HepG2 (cell line): ENCODE data around the gene CSNK2B. TPM values are rescaled to one million over a fixed set of nuclear protein-coding genes. Genes with fewer than 3 reads are reported as not detected.
A peak's percentile ranks its signal among the peaks of the same experiment; 100 is the strongest.

ENCODE experiments used
- BORCS8-MEF2B ChIP-seq: sonication (generic); formaldehyde crosslinking; IDR thresholded peaks from 2 replicates; pipeline ENCODE4 v1.8.0; 2022; ENCODE audit warnings: mild to moderate bottlenecking, missing genetic modification reagents
- CENPT ChIP-seq: sonication (generic); formaldehyde crosslinking; IDR thresholded peaks from 2 replicates; pipeline ENCODE4 v1.8.0; 2022; ENCODE audit warnings: low read depth, mild to moderate bottlenecking, moderate library complexity, missing genetic modification reagents
- HDAC6 ChIP-seq: fragments of 200-600 bp; sonication (generic); IDR thresholded peaks from 2 replicates; pipeline ENCODE4 v1.7.0; 2017; ENCODE audit warnings: mild to moderate bottlenecking, antibody characterized with exemption, low read length, low read depth
- YY1 ChIP-seq: IDR thresholded peaks from 2 replicates; pipeline ENCODE4 v1.6.1; 2011; ENCODE audit warnings: low read length, low read depth, moderate library complexity, mild to moderate bottlenecking; ENCODE audit not compliant: insufficient read depth, insufficient replicate concordance
- ZNF335 ChIP-seq: sonication (generic); formaldehyde crosslinking; IDR thresholded peaks from 2 replicates; pipeline ENCODE4 v1.4.0; 2020; ENCODE audit warnings: missing genetic modification reagents
- ZNF75D ChIP-seq: sonication (generic); formaldehyde crosslinking; IDR thresholded peaks from 2 replicates; pipeline ENCODE4 v1.8.1; 2023; ENCODE audit warnings: missing genetic modification reagents, mild to moderate bottlenecking, borderline replicate concordance
- ZNF788 ChIP-seq: sonication (generic); formaldehyde crosslinking; IDR thresholded peaks from 2 replicates; pipeline ENCODE4 v1.5.0; 2020; ENCODE audit warnings: mild to moderate bottlenecking, missing genetic modification reagents, borderline replicate concordance
- ZNF792 ChIP-seq: IDR thresholded peaks from 2 replicates; pipeline ENCODE4 v1.6.1; 2016
- ZNF850 ChIP-seq: sonication (generic); formaldehyde crosslinking; conservative IDR thresholded peaks from 2 replicates; pipeline ENCODE4 v1.9.0; 2021; ENCODE audit warnings: mild to moderate bottlenecking, missing genetic modification reagents
- polyA plus RNA-seq, 8 experiments: library from polyadenylated mRNA; depleted of rRNA in 3 of 8; stranded (reverse) in 7 of 8; unstranded in 1 of 8; fragments of >200 nt; fragmentation: Illumina TruSeq in 4 of 8; extraction: Trizol in 4 of 8; gene quantifications; 2 replicates each; pipeline versions ENCODE4 v1.2.1 to v1.2.3, GENCODE V29; 2011 to 2016; ENCODE audit warnings: low read depth in 4 of 8, missing spikeins in 1 of 8, mixed read lengths in 1 of 8; ENCODE audit not compliant: insufficient read depth in 1 of 8
- total RNA-seq, 5 experiments: library from RNA; depleted of rRNA; stranded (reverse); fragments of >200 nt; fragmentation: Illumina TruSeq; extraction: Trizol; gene quantifications; 2 replicates each; pipeline ENCODE4 v1.2.3, GENCODE V29; 2016; ENCODE audit warnings: low read depth in 1 of 5
- TF ChIP-seq, protein P1 (sequence below): sonication (generic); formaldehyde crosslinking; conservative IDR thresholded peaks from 2 replicates; pipeline ENCODE4 v1.8.1; 2023; ENCODE audit warnings: missing genetic modification reagents
- TF ChIP-seq, protein P2 (sequence below): sonication (generic); formaldehyde crosslinking; IDR thresholded peaks from 2 replicates; pipeline ENCODE4 v1.8.0; 2022; ENCODE audit warnings: mild to moderate bottlenecking, missing genetic modification reagents; ENCODE audit not compliant: insufficient replicate concordance
- TF ChIP-seq, protein P3 (sequence below): sonication (generic); formaldehyde crosslinking; IDR thresholded peaks from 2 replicates; pipeline ENCODE4 v1.8.1; 2023; ENCODE audit warnings: mild to moderate bottlenecking, inconsistent platforms, moderate library complexity, missing genetic modification reagents, borderline replicate concordance
- TF ChIP-seq, protein P4 (sequence below): sonication (generic); formaldehyde crosslinking; IDR thresholded peaks from 2 replicates; pipeline ENCODE4 v1.5.1; 2020; ENCODE audit warnings: mild to moderate bottlenecking, missing genetic modification reagents
- TF ChIP-seq, protein P5 (sequence below): sonication (generic); formaldehyde crosslinking; IDR thresholded peaks from 2 replicates; pipeline ENCODE4 v1.4.0; 2020; ENCODE audit warnings: missing genetic modification reagents, borderline replicate concordance
- TF ChIP-seq, protein P6 (sequence below): sonication (generic); formaldehyde crosslinking; IDR thresholded peaks from 2 replicates; pipeline ENCODE4 v1.5.0; 2020; ENCODE audit warnings: missing genetic modification reagents, mild to moderate bottlenecking, borderline replicate concordance

The CSNK2B gene
- total and polyA plus RNA-seq, 2 of the 13 experiments (the other 11 are each of a cell fraction or from before 2014, with no cell fraction given), result 111 to 296 TPM

DNA sequence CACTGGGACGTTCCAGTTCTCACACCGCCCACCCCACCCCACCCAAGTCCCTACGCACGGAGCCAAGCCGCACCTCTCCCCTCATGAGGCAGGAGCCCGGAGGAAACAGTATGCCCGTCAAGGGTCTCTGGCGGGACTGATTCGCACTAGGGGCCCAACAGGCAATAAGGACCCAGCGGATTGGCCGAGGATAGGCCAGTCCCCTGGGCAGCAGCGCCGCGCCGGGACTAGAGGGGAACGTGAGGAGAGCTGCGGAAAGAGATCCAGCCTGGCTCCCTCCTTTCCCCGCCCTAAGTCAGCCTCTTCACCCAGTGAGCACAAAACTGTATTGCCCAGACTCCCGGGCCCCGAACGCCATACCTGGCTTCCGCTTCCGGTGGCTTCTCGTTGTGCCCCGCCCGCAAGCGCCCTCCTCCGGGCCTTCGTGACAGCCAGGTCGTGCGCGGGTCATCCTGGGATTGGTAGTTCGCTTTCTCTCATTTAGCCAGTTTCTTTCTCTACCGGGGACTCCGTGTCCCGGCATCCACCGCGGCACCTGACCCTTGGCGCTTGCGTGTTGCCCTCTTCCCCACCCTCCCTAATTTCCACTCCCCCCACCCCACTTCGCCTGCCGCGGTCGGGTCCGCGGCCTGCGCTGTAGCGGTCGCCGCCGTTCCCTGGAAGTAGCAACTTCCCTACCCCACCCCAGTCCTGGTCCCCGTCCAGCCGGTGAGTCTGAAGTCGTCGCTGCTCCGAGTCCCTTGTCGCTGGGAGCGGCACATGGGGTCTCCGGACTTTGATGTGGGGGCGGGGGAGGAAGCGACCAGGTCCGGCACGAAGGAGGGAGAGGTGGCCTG lies at the start of gene CSNK2B (continued):
- TF ChIP-seq CENPT (CRISPR knock-in tag) (0 out of 2 replicates have a peak, but pooled peaks have one; percentile 3), YY1 (peak; percentile 84), ZNF792 (CRISPR knock-in tag) (no peak; the same call in none of the 2 replicates), ZNF75D (CRISPR knock-in tag) (no peak), ZNF850 (CRISPR knock-in tag) (no peak), HDAC6 (no peak), ZNF788 (CRISPR knock-in tag) (peak; percentile 73; the same call in 1 of the 2 replicates), BORCS8-MEF2B (CRISPR knock-in tag) (peak; percentile 50), ZNF335 (CRISPR knock-in tag) (peak; percentile 98)
- TF ChIP-seq, protein P1, sequence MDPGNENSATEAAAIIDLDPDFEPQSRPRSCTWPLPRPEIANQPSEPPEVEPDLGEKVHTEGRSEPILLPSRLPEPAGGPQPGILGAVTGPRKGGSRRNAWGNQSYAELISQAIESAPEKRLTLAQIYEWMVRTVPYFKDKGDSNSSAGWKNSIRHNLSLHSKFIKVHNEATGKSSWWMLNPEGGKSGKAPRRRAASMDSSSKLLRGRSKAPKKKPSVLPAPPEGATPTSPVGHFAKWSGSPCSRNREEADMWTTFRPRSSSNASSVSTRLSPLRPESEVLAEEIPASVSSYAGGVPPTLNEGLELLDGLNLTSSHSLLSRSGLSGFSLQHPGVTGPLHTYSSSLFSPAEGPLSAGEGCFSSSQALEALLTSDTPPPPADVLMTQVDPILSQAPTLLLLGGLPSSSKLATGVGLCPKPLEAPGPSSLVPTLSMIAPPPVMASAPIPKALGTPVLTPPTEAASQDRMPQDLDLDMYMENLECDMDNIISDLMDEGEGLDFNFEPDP (CRISPR knock-in tag), result no peak
- TF ChIP-seq, protein P2, sequence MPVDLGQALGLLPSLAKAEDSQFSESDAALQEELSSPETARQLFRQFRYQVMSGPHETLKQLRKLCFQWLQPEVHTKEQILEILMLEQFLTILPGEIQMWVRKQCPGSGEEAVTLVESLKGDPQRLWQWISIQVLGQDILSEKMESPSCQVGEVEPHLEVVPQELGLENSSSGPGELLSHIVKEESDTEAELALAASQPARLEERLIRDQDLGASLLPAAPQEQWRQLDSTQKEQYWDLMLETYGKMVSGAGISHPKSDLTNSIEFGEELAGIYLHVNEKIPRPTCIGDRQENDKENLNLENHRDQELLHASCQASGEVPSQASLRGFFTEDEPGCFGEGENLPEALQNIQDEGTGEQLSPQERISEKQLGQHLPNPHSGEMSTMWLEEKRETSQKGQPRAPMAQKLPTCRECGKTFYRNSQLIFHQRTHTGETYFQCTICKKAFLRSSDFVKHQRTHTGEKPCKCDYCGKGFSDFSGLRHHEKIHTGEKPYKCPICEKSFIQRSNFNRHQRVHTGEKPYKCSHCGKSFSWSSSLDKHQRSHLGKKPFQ (CRISPR knock-in tag), result peak; percentile 74
- TF ChIP-seq, protein P3, sequence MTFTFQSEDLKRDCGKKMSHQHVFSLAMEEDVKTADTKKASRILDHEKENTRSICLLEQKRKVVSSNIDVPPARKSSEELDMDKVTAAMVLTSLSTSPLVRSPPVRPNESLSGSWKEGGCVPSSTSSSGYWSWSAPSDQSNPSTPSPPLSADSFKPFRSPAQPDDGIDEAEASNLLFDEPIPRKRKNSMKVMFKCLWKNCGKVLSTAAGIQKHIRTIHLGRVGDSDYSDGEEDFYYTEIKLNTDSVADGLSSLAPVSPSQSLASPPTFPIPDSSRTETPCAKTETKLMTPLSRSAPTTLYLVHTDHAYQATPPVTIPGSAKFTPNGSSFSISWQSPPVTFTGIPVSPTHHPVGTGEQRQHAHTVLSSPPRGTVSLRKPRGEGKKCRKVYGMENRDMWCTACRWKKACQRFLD, result no peak
- TF ChIP-seq, protein P4, sequence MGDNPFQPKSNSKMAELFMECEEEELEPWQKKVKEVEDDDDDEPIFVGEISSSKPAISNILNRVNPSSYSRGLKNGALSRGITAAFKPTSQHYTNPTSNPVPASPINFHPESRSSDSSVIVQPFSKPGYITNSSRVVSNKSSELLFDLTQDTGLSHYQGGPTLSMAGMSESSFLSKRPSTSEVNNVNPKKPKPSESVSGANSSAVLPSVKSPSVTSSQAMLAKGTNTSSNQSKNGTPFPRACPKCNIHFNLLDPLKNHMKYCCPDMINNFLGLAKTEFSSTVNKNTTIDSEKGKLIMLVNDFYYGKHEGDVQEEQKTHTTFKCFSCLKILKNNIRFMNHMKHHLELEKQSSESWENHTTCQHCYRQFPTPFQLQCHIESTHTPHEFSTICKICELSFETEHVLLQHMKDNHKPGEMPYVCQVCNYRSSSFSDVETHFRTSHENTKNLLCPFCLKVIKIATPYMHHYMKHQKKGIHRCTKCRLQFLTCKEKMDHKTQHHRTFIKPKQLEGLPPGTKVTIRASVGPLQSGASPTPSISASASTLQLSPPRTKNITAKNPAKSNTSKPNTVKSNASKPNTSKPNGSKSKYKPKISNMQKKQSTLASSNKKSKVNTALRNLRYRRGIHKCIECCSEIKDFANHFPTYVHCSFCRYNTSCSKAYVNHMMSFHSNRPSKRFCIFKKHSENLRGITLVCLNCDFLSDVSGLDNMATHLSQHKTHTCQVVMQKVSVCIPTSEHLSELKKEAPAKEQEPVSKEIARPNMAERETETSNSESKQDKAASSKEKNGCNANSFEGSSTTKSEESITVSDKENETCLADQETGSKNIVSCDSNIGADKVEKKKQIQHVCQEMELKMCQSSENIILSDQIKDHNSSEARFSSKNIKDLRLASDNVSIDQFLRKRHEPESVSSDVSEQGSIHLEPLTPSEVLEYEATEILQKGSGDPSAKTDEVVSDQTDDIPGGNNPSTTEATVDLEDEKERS (CRISPR knock-in tag), result 0 out of 2 replicates have a peak, but pooled peaks have one; percentile 13
- TF ChIP-seq, protein P5, sequence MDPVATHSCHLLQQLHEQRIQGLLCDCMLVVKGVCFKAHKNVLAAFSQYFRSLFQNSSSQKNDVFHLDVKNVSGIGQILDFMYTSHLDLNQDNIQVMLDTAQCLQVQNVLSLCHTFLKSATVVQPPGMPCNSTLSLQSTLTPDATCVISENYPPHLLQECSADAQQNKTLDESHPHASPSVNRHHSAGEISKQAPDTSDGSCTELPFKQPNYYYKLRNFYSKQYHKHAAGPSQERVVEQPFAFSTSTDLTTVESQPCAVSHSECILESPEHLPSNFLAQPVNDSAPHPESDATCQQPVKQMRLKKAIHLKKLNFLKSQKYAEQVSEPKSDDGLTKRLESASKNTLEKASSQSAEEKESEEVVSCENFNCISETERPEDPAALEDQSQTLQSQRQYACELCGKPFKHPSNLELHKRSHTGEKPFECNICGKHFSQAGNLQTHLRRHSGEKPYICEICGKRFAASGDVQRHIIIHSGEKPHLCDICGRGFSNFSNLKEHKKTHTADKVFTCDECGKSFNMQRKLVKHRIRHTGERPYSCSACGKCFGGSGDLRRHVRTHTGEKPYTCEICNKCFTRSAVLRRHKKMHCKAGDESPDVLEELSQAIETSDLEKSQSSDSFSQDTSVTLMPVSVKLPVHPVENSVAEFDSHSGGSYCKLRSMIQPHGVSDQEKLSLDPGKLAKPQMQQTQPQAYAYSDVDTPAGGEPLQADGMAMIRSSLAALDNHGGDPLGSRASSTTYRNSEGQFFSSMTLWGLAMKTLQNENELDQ (CRISPR knock-in tag), result no peak
- TF ChIP-seq, protein P6, sequence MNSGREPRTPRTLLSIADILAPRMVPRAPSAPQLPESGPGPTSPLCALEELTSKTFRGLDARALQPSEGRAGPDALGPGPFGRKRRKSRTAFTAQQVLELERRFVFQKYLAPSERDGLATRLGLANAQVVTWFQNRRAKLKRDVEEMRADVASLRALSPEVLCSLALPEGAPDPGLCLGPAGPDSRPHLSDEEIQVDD (CRISPR knock-in tag), result 0 out of 2 replicates have a peak, but pooled peaks have one; percentile 55
